Ascending aorta (tissue), 2 donors: ENCODE measurements around the gene WDR59. TPM values are rescaled to one million over a fixed set of nuclear protein-coding genes. Genes with fewer than 3 reads are reported as not detected.
"Not testable (repeated sequence)": the region's sequence is repeated elsewhere in the genome, so short reads cannot be mapped to it uniquely, and the experiment has no call there.

ENCODE experiments used
- DNase-seq, 2 donors: peaks; one replicate each; pipeline ENCODE4 v3.0.0-alpha.2; 2019; ENCODE audit warnings: low spot score in 2 of 2
- H3K27ac ChIP-seq, 2 donors: fragments of 200-600 bp; sonication (generic); one replicate each; pipeline ENCODE4 v1.5.1; 2016 to 2017; ENCODE audit warnings: mild to moderate bottlenecking in 1 of 2
- H3K27me3 ChIP-seq: fragments of 200-600 bp; sonication (generic); one replicate; pipeline ENCODE4 v1.5.1; 2017
- H3K36me3 ChIP-seq, 2 donors: fragments of 200-600 bp; sonication (generic); one replicate each; pipeline ENCODE4 v1.5.1; 2016
- H3K4me1 ChIP-seq, 2 donors: fragments of 200-600 bp; sonication (generic); one replicate each; pipeline ENCODE4 v1.5.1; 2016 to 2017; ENCODE audit warnings: mild to moderate bottlenecking in 1 of 2
- H3K4me3 ChIP-seq, 2 donors: fragments of 200-600 bp; sonication (generic); one replicate each; pipeline ENCODE4 v1.5.1; 2016 to 2017; ENCODE audit warnings: mild to moderate bottlenecking in 1 of 2
- H3K9me3 ChIP-seq, 2 donors: fragments of 200-600 bp; sonication (generic); one replicate each; pipeline ENCODE4 v1.5.1; 2016
- CTCF ChIP-seq, 3 experiments: fragments of 200-600 bp in 2 of 3; fragments of 450-650 bp in 1 of 3; sonication (generic) in 2 of 3; IDR thresholded peaks; one replicate each; pipeline ENCODE4 v1.5.1; 2016 to 2019; ENCODE audit warnings: antibody characterized with exemption in 3 of 3, mild to moderate bottlenecking in 1 of 3, moderate library complexity in 1 of 3
- intact Hi-C: fragments of 100-400 bp; cut with DNase I; formaldehyde crosslinking; loops from one replicate; pipeline ENCODE4 v1.15.1; 2023
- total RNA-seq: library from RNA; depleted of rRNA; stranded (reverse); fragments of >200 nt; gene quantifications from one replicate; pipeline ENCODE4 v1.1.0, GENCODE V29; 2016

WDR59 gene
- total RNA-seq, 1 donor from 2014 or later, result 22.0 TPM

GRCh38 chr16:75026892-75027391 lies 42.0 kb upstream of the WDR59 start:
- Histone ChIP-seq H3K27ac (peak overlapping the region; percentile 85 to 87), H3K4me1 (peaks cover 4 to 13% of the 10 kb centered on the region in 2 donors), H3K27me3 (no peaks in the 10 kb centered on the region), H3K36me3 (no peaks in the 10 kb centered on the region), H3K4me3 (no peak overlapping the region), H3K9me3 (no peaks in the 10 kb centered on the region)
- no peak for TF ChIP-seq CTCF (IDR thresholded peaks at IDR 0.05)
- intact Hi-C loops, result loop anchor here (1.0 to 2.0 kb wide), 4 partner anchors 15 to 42 kb away; partner anchors contain the start of genes WDR59 and ZNRF1
- no peak for DNase-seq

GRCh38 chr16:75026239-75026891 lies 41.4 kb upstream of the WDR59 start:
- not testable (repeated sequence) for H3K36me3 ChIP-seq, H3K27me3 ChIP-seq, H3K9me3 ChIP-seq, H3K4me3 ChIP-seq
- Histone ChIP-seq H3K4me1 (peaks cover 4 to 13% of the 10 kb centered on the region in 2 donors), H3K27ac (peak overlapping the region; percentile 85 to 87)
- DNase-seq, result peak; percentile 17 to 87
- intact Hi-C loops, result loop anchor here (1.0 to 2.0 kb wide), 4 partner anchors 14 to 41 kb away; partner anchors contain the start of genes WDR59 and ZNRF1

- intact Hi-C loops, result loop anchor here (1.0 to 2.0 kb wide), 4 partner anchors 13 to 40 kb away; partner anchors contain the start of genes WDR59 and ZNRF1
- Histone ChIP-seq H3K27ac (peak overlapping the region; percentile 85 to 87), H3K4me1 (peaks cover 4 to 13% of the 10 kb centered on the region in 2 donors), H3K36me3 (no peaks in the 10 kb centered on the region), H3K9me3 (peaks cover 0 to 11% of the 10 kb centered on the region in 2 donors), H3K27me3 (no peaks in the 10 kb centered on the region), H3K4me3 (no peak overlapping the region)
- DNase-seq, result no peak
- no peak for TF ChIP-seq CTCF (IDR thresholded peaks at IDR 0.05)
Measured at GRCh38 chr16:75025761-75026160, 40.8 kb upstream of the WDR59 start.

GRCh38 chr16:75024594-75024993 lies 39.7 kb upstream of the WDR59 start:
- peaks cover 0 to 11% of the 10 kb centered on the region in 2 donors for H3K9me3 ChIP-seq
- peaks cover 4 to 13% of the 10 kb centered on the region in 2 donors for H3K4me1 ChIP-seq
- DNase-seq, result no peak
- no peaks in the 10 kb centered on the region for H3K36me3 ChIP-seq
- H3K27me3 ChIP-seq, result no peaks in the 10 kb centered on the region
- intact Hi-C loops, result no loop called here
- H3K4me3 ChIP-seq, result no peak overlapping the region
- H3K27ac ChIP-seq, result peak overlapping the region in 1 of 2 donors; percentile 35
- no peak for TF ChIP-seq CTCF (IDR thresholded peaks at IDR 0.05)

- Histone ChIP-seq H3K27ac (no peak overlapping the region), H3K9me3 (peaks cover 0 to 11% of the 10 kb centered on the region in 2 donors), H3K27me3 (no peaks in the 10 kb centered on the region), H3K4me3 (no peak overlapping the region), H3K4me1 (peaks cover 4 to 13% of the 10 kb centered on the region in 2 donors), H3K36me3 (no peaks in the 10 kb centered on the region)
- no peak for TF ChIP-seq CTCF (IDR thresholded peaks at IDR 0.05)
- DNase-seq, result no peak
- intact Hi-C loops, result no loop called here
Measured at GRCh38 chr16:75024182-75024581, 39.3 kb upstream of the WDR59 start.

- Histone ChIP-seq H3K9me3 (peaks cover 0 to 11% of the 10 kb centered on the region in 2 donors), H3K4me1 (peaks cover 4 to 13% of the 10 kb centered on the region in 2 donors), H3K4me3 (no peak overlapping the region), H3K36me3 (no peaks in the 10 kb centered on the region), H3K27ac (no peak overlapping the region), H3K27me3 (no peaks in the 10 kb centered on the region)
- TF ChIP-seq CTCF (IDR thresholded peaks at IDR 0.05), result no peak
- DNase-seq, result no peak
- intact Hi-C loops, result no loop called here
Measured at GRCh38 chr16:75023009-75023408, 38.1 kb upstream of the WDR59 start.
